Smooth muscle cell (in vitro differentiated cells): ENCODE data around the gene TMC3. TPM values are rescaled to one million over a fixed set of nuclear protein-coding genes. Genes with fewer than 3 reads are reported as not detected.

Experiments
- DNase-seq: peaks from one replicate; lab custom pipeline; 2025; ENCODE audit not compliant: unreplicated experiment; lab: John Stamatoyannopoulos, UW
- H2AFZ ChIP-seq: fragments of 200-600 bp; sonication (generic); 2 replicates; pipeline ENCODE4 v1.6.0; 2016; ENCODE audit warnings: antibody characterized with exemption, low read depth, mild to moderate bottlenecking
- H3F3A ChIP-seq: fragments of 200-600 bp; sonication (generic); 2 replicates; pipeline ENCODE4 v1.6.0; 2017; ENCODE audit warnings: antibody characterized with exemption, low read depth
- H3K27ac ChIP-seq: fragments of 200-600 bp; sonication (generic); 2 replicates; pipeline ENCODE4 v1.5.1; 2016; ENCODE audit warnings: low read depth, mild to moderate bottlenecking
- H3K27me3 ChIP-seq: fragments of 200-600 bp; sonication (generic); 2 replicates; pipeline ENCODE4 v1.6.1; 2016; ENCODE audit warnings: low read depth, mild to moderate bottlenecking
- H3K36me3 ChIP-seq: fragments of 200-600 bp; sonication (generic); 2 replicates; pipeline ENCODE4 v1.5.1; 2016; ENCODE audit warnings: low read depth
- H3K4me1 ChIP-seq: fragments of 200-600 bp; sonication (generic); 2 replicates; pipeline ENCODE4 v1.5.1; 2016; ENCODE audit warnings: low read depth
- H3K4me2 ChIP-seq: fragments of 200-600 bp; sonication (generic); 2 replicates; pipeline ENCODE4 v1.6.0; 2016; ENCODE audit warnings: mild to moderate bottlenecking
- H3K4me3 ChIP-seq: fragments of 200-600 bp; sonication (generic); 2 replicates; pipeline ENCODE4 v1.5.1; 2016; ENCODE audit warnings: mild to moderate bottlenecking
- H3K79me2 ChIP-seq: fragments of 200-600 bp; sonication (generic); 2 replicates; pipeline ENCODE4 v1.6.0; 2016; ENCODE audit warnings: low read depth, mild to moderate bottlenecking
- H3K9ac ChIP-seq: fragments of 200-600 bp; sonication (generic); 2 replicates; pipeline ENCODE4 v1.6.0; 2016; ENCODE audit warnings: low read depth
- H3K9me3 ChIP-seq: fragments of 200-600 bp; sonication (generic); replicated peaks from 2 replicates; pipeline ENCODE4 v1.5.1; 2016; ENCODE audit warnings: low read depth
- H4K20me1 ChIP-seq: fragments of 200-600 bp; sonication (generic); 2 replicates; pipeline ENCODE4 v1.6.0; 2016; ENCODE audit warnings: low read depth
- WGBS: methylation state at CpG from one replicate; pipeline ENCODE4 v1.1.7; 2016; ENCODE audit warnings: low lambda C conversion rate; 5-methylcytosine and 5-hydroxymethylcytosine counted together
- polyA plus RNA-seq: library from polyadenylated mRNA; unstranded; fragments of >200 nt; fragmentation: Nextera tagmentation; extraction: Ambion mirVana; gene quantifications from 2 replicates; pipeline ENCODE4 v1.2.1, GENCODE V29; 2016
- total RNA-seq: library from RNA; depleted of rRNA; stranded (reverse); fragments of >200 nt; gene quantifications from 2 replicates; pipeline ENCODE4 v1.2.3, GENCODE V29; 2014
- TF ChIP-seq, protein P1 (sequence below): fragments of 200-600 bp; sonication (generic); IDR thresholded peaks from 2 replicates; pipeline ENCODE4 v1.5.1; 2017; ENCODE audit warnings: borderline replicate concordance, mild to moderate bottlenecking, antibody characterized with exemption; ENCODE audit not compliant: insufficient read depth, poor library complexity, severe bottlenecking

The TMC3 gene
- total and polyA plus RNA-seq, 2 experiments from 2014 or later = not detected

DNA sequence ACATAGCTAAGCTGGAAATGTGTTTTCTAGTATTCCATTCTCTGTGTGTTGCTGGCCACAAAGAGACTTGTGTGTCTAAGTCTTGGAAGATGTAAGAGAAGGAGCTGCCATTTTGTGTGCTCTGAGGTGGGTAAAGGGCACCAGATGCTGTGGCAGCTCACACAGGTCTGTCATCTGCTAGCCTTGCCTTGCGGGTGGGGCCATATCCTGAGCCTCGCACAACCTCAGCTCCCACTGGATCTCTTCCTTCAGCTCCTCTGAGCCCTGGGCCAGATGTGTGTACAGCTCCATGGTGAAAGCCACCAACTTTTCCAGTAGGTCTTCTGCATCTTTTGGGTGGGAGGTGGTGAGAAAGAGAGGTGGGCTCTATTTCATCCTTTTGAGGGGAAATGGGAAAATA, 6.7 kb upstream of the TMC3 start:
- Histone ChIP-seq H3K9ac (no peak overlapping the region), H3K4me3 (no peak overlapping the region), H2AFZ (no peak overlapping the region), H3F3A (no peaks in the 10 kb centered on the region), H3K36me3 (no peaks in the 10 kb centered on the region), H4K20me1 (no peaks in the 10 kb centered on the region), H3K27ac (no peak overlapping the region), H3K27me3 (no peaks in the 10 kb centered on the region), H3K4me1 (no peaks in the 10 kb centered on the region), H3K79me2 (no peaks in the 10 kb centered on the region), H3K9me3 (no peaks in the 10 kb centered on the region), H3K4me2 (no peak overlapping the region)
- no peak for DNase-seq
- TF ChIP-seq, protein P1, sequence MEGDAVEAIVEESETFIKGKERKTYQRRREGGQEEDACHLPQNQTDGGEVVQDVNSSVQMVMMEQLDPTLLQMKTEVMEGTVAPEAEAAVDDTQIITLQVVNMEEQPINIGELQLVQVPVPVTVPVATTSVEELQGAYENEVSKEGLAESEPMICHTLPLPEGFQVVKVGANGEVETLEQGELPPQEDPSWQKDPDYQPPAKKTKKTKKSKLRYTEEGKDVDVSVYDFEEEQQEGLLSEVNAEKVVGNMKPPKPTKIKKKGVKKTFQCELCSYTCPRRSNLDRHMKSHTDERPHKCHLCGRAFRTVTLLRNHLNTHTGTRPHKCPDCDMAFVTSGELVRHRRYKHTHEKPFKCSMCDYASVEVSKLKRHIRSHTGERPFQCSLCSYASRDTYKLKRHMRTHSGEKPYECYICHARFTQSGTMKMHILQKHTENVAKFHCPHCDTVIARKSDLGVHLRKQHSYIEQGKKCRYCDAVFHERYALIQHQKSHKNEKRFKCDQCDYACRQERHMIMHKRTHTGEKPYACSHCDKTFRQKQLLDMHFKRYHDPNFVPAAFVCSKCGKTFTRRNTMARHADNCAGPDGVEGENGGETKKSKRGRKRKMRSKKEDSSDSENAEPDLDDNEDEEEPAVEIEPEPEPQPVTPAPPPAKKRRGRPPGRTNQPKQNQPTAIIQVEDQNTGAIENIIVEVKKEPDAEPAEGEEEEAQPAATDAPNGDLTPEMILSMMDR = no peak
- 89% methylated on average over 2 of the region's 2 CpGs for WGBS

DNA sequence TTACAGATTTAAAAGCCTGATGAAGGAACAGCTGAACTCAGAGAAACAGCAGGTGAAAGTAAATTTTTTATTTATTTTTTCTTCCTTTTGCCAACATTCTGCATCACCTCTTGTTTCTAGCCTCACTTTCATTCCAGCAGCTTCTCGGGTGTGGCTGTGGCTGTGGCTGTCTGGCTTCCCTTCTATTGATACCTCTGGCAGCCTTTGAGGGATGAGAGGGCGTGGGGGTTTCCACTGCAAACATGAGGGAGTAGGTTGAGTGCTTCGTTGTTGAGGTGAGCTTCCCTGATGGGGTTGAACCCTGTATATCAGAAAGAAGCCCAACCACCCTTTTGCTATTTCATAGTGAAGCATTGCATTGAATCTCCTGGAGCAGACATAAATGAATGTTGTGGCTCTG, 6.2 kb upstream of the TMC3 start:
- 90% methylated on average over 3 of the region's 3 CpGs for WGBS
- no peak for DNase-seq

DNA sequence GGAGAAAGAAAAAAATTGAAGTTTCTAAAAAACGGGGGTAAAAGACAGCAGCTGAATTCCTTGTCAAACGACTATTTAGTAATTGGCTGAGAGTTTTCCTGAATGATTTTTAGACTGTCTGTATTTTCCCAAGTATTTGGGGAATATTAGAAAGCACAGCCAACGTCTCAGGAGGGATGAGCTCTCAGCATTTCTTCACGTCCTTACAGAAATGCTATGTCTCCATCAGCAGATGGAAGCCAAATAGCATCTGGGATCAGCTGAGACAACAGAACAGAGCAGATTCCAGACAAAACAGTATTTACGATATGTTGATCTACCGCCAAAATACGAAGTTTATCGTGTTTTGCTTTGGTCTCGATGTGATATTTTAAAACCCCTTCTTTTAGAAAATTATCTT, 5.3 kb upstream of the TMC3 start:
- Histone ChIP-seq H4K20me1 (no peaks in the 10 kb centered on the region), H3K79me2 (no peaks in the 10 kb centered on the region), H3K9me3 (no peaks in the 10 kb centered on the region), H3K4me3 (no peak overlapping the region), H2AFZ (no peak overlapping the region), H3K27me3 (no peaks in the 10 kb centered on the region), H3K4me1 (peaks cover 4% of the 10 kb centered on the region), H3K4me2 (no peak overlapping the region), H3K9ac (no peak overlapping the region), H3K36me3 (no peaks in the 10 kb centered on the region), H3F3A (no peaks in the 10 kb centered on the region), H3K27ac (no peak overlapping the region)
- DNase-seq = no peak
- TF ChIP-seq, protein P1 = no peak
- WGBS = 83% methylated on average over 9 of the region's 9 CpGs

More for the DNA sequence above, 6.2 kb upstream of the TMC3 start:
- Histone ChIP-seq H3F3A (no peaks in the 10 kb centered on the region), H3K4me1 (no peaks in the 10 kb centered on the region), H3K79me2 (no peaks in the 10 kb centered on the region), H3K4me2 (no peak overlapping the region), H2AFZ (no peak overlapping the region), H3K27ac (no peak overlapping the region), H4K20me1 (no peaks in the 10 kb centered on the region), H3K27me3 (no peaks in the 10 kb centered on the region), H3K36me3 (no peaks in the 10 kb centered on the region), H3K4me3 (no peak overlapping the region), H3K9ac (no peak overlapping the region), H3K9me3 (no peaks in the 10 kb centered on the region)
- TF ChIP-seq, protein P1 = no peak

DNA sequence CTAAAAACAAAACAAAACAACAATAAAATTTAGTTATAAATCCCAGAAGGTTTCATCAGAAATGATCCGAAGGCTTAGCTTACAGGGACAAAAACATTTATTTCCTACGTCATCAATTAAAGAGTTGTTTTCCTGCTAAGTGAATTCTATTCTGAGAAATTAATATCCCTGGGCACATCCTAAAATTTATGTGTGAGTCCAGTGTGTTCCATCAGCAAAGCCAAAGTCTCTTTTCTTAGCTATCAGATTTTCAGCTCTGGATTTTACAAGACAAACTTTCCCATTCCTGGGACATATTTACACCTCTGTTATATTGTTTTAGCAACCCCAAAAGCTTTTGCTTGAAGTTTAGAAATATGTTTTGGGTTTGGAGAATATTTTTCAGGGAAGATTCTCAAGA, 4.4 kb upstream of the TMC3 start:
- H2AFZ ChIP-seq = no peak overlapping the region
- WGBS = 88% methylated on average over 2 of the region's 2 CpGs
- H3K4me2 ChIP-seq = no peak overlapping the region

More for the DNA sequence above, 4.4 kb upstream of the TMC3 start:
- H3K27me3 ChIP-seq = no peaks in the 10 kb centered on the region
- H3K9ac ChIP-seq = no peak overlapping the region
- H3K36me3 ChIP-seq = no peaks in the 10 kb centered on the region
- TF ChIP-seq, protein P1 = no peak
- no peaks in the 10 kb centered on the region for H3K9me3 ChIP-seq
- H3K4me1 ChIP-seq = peaks cover 4% of the 10 kb centered on the region
- H3K79me2 ChIP-seq = no peaks in the 10 kb centered on the region
- H3F3A ChIP-seq = no peaks in the 10 kb centered on the region
- H3K27ac ChIP-seq = no peak overlapping the region
- H4K20me1 ChIP-seq = no peaks in the 10 kb centered on the region
- DNase-seq = no peak
- H3K4me3 ChIP-seq = no peak overlapping the region
